Stomach (tissue), 9 donors: Measurements from ENCODE around the gene CD82. TPM values are rescaled to one million over a fixed set of nuclear protein-coding genes. Genes with fewer than 3 reads are reported as not detected.

Experiments used
- DNase-seq, 2 donors: peaks; one replicate each; pipeline versions ENCODE4 v3.0.0 to v3.0.0-alpha.2; 2013 to 2019
- H3K27ac ChIP-seq, 5 donors: fragments of 200-600 bp in 4 of 5; sonication (generic) in 4 of 5; one replicate each; pipeline ENCODE4 v1.5.1; 2013 to 2019; ENCODE audit warnings: mild to moderate bottlenecking in 1 of 5, moderate library complexity in 1 of 5
- H3K27me3 ChIP-seq, 3 donors: fragments of 200-600 bp; sonication (generic); one replicate each; pipeline ENCODE4 v1.5.1; 2017 to 2019; ENCODE audit warnings: mixed run types in 1 of 3
- H3K36me3 ChIP-seq, 4 donors: fragments of 200-600 bp; sonication (generic); 1 replicate in 3 of 4; 2 replicates in 1 of 4; pipeline ENCODE4 v1.5.1; 2016 to 2019
- H3K4me1 ChIP-seq, 4 donors: fragments of 200-600 bp; sonication (generic); one replicate each; pipeline ENCODE4 v1.5.1; 2016 to 2019
- H3K4me3 ChIP-seq, 4 donors: fragments of 200-600 bp; sonication (generic) in 3 of 4; one replicate each; pipeline ENCODE4 v1.5.1; 2016 to 2019; ENCODE audit warnings: mild to moderate bottlenecking in 1 of 4
- H3K9me3 ChIP-seq, 4 donors: fragments of 200-600 bp; sonication (generic); one replicate each; pipeline ENCODE4 v1.5.1; 2016 to 2019
- EP300 ChIP-seq: sonication (generic); formaldehyde crosslinking; IDR thresholded peaks from one replicate; pipeline ENCODE4 v1.6.1; 2017; ENCODE audit warnings: antibody characterized with exemption
- POLR2A ChIP-seq, 4 donors: fragments of 450-650 bp; IDR thresholded peaks; one replicate each; pipeline ENCODE4 v1.6.1; 2016; ENCODE audit warnings: antibody characterized with exemption in 4 of 4, control low read depth in 2 of 4, mild to moderate bottlenecking in 1 of 4, moderate library complexity in 1 of 4
- POLR2AphosphoS5 ChIP-seq, 3 donors: sonication (generic); formaldehyde crosslinking; IDR thresholded peaks; one replicate each; pipeline ENCODE4 v1.6.1; 2016; ENCODE audit warnings: antibody characterized with exemption in 3 of 3
- WGBS, 5 donors: extraction: QIAGEN DNeasy Blood & Tissue Kit in 3 of 5; methylation state at CpG; one replicate each; pipeline versions ENCODE4 v1.1.5 to v1.1.7; 2013 to 2018; 5-methylcytosine and 5-hydroxymethylcytosine counted together
- intact Hi-C: fragments of 100-400 bp; cut with DNase I; formaldehyde crosslinking; loops from one replicate; pipeline ENCODE4 v1.15.1; 2023; ENCODE audit warnings: low total_unique reads
- polyA plus RNA-seq, 3 donors: library from polyadenylated mRNA; stranded (reverse); fragments of 200-250 nt; gene quantifications; one replicate each; pipeline ENCODE4 v1.2.3, GENCODE V29; 2013
- total RNA-seq, 5 donors: library from RNA; depleted of rRNA; stranded (reverse); fragments of >200 nt; gene quantifications; one replicate each; pipeline versions ENCODE4 v1.1.0 to v1.2.3, GENCODE V29; 2014 to 2016
- TF ChIP-seq, protein P1 (sequence below), 7 experiments: fragments of 450-650 bp in 4 of 7; fragments of 200-600 bp in 3 of 7; sonication (generic) in 3 of 7; IDR thresholded peaks; one replicate each; pipeline ENCODE4 v1.5.1; 2016 to 2019; ENCODE audit warnings: antibody characterized with exemption in 7 of 7, control low read depth in 2 of 7, mild to moderate bottlenecking in 1 of 7
- donor health status: healthy with polysubstance abuse.
- donor health status: Bipolar disorder and iron deficiency.
- donor health status: healthy.

Gene CD82
- total and polyA plus RNA-seq, 8 donors, result 0.58 to 54.4 (median 25.3) TPM

- Histone ChIP-seq H3K27ac (peak overlapping the region in 3 of 5 donors; percentile 15 to 37 (median 36)), H3K4me3 (no peak overlapping the region), H3K9me3 (no peaks in the 10 kb centered on the region), H3K36me3 (peaks cover 12 to 54% (median 45%) of the 10 kb centered on the region in 4 donors), H3K27me3 (no peaks in the 10 kb centered on the region), H3K4me1 (peaks cover 11 to 77% (median 36%) of the 10 kb centered on the region in 4 donors)
- intact Hi-C loops, result no loop called here
- no peak for DNase-seq
- TF ChIP-seq EP300, result no peak
- TF ChIP-seq POLR2A (IDR thresholded peaks at IDR 0.05), result no peak
- no peak for TF ChIP-seq POLR2AphosphoS5 (IDR thresholded peaks at IDR 0.05)
- TF ChIP-seq, protein P1, sequence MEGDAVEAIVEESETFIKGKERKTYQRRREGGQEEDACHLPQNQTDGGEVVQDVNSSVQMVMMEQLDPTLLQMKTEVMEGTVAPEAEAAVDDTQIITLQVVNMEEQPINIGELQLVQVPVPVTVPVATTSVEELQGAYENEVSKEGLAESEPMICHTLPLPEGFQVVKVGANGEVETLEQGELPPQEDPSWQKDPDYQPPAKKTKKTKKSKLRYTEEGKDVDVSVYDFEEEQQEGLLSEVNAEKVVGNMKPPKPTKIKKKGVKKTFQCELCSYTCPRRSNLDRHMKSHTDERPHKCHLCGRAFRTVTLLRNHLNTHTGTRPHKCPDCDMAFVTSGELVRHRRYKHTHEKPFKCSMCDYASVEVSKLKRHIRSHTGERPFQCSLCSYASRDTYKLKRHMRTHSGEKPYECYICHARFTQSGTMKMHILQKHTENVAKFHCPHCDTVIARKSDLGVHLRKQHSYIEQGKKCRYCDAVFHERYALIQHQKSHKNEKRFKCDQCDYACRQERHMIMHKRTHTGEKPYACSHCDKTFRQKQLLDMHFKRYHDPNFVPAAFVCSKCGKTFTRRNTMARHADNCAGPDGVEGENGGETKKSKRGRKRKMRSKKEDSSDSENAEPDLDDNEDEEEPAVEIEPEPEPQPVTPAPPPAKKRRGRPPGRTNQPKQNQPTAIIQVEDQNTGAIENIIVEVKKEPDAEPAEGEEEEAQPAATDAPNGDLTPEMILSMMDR (IDR thresholded peaks at IDR 0.05), result no peak
- 71 to 90% (median 84%) methylated on average over 9 of the region's 9 CpGs for WGBS, 5 donors
These were observed 43.2 kb downstream of the CD82 start for GRCh38 chr11:44608651-44608990.

GRCh38 chr11:44608991-44609782 is 43.7 kb downstream of the CD82 start:
- intact Hi-C loops, result no loop called here
- Histone ChIP-seq H3K27ac (peak overlapping the region in 3 of 5 donors; percentile 15 to 37 (median 36)), H3K4me3 (no peak overlapping the region), H3K4me1 (peaks cover 11 to 77% (median 37%) of the 10 kb centered on the region in 4 donors), H3K27me3 (no peaks in the 10 kb centered on the region), H3K9me3 (no peaks in the 10 kb centered on the region), H3K36me3 (peaks cover 12 to 50% (median 43%) of the 10 kb centered on the region in 4 donors)
- WGBS, 5 donors, result 73 to 81% (median 80%) methylated on average over 10 to 11 of the region's 11 CpGs
- TF ChIP-seq EP300 (no peak), POLR2A (IDR thresholded peaks at IDR 0.05) (no peak), POLR2AphosphoS5 (IDR thresholded peaks at IDR 0.05) (no peak)
- TF ChIP-seq, protein P1 (IDR thresholded peaks at IDR 0.05), result no peak
- DNase-seq, result no peak

GRCh38 chr11:44609783-44610155 is 44.3 kb downstream of the CD82 start:
- intact Hi-C loops, result no loop called here
- TF ChIP-seq, protein P1 (IDR thresholded peaks at IDR 0.05), result no peak
- TF ChIP-seq EP300 (no peak), POLR2AphosphoS5 (IDR thresholded peaks at IDR 0.05) (no peak), POLR2A (IDR thresholded peaks at IDR 0.05) (no peak)
- no peak overlapping the region for H3K4me3 ChIP-seq
- no peak for DNase-seq
- H3K27ac ChIP-seq, result peak overlapping the region in 2 of 5 donors; percentile 15 to 37
- 73 to 86% (median 78%) methylated on average over 3 of the region's 3 CpGs for WGBS, 5 donors
- H3K27me3 ChIP-seq, result no peaks in the 10 kb centered on the region
- peaks cover 14 to 78% (median 36%) of the 10 kb centered on the region in 4 donors for H3K4me1 ChIP-seq
- no peaks in the 10 kb centered on the region for H3K9me3 ChIP-seq
- H3K36me3 ChIP-seq, result peaks cover 12 to 46% (median 41%) of the 10 kb centered on the region in 4 donors

DNA sequence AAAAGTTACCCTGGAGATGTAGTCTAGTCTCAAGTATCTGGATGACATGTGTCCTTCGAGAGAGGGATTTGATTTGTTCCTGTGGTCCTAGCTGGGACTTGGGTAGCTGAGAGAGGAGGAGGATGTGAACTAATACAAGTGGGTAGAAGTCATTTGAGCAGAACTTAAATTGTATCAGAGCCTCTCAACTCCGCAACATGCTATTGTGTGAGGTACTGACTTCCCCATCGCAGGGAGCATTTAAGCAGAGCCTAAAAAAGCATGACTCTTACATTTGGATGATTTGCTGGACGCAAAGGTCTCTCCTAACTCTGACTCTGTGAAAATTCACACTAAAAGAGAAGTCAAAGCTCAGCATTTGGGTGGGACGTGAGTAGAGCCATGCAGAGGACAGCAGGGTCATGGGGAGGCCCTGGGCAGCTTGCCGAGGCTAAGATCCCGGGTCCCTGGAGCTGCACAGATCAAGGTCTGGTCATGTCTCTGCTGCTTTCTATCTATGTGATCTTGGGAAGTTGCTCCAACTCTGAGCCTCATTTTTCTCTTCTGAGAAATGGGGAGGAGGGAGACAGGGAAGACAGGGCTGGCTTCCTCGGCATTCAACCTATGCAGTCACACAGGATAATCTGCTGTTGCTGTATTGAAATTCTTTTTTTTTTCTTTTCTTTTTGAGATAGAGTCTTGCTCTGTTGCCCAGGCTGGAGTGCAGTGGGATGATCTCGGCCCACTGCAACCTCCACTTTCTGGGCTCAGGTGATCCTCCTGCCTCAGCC is 44.9 kb downstream of the CD82 start:
- Histone ChIP-seq H3K36me3 (peaks cover 12 to 44% (median 39%) of the 10 kb centered on the region in 4 donors), H3K4me1 (peaks cover 20 to 84% (median 42%) of the 10 kb centered on the region in 4 donors), H3K27me3 (no peaks in the 10 kb centered on the region), H3K9me3 (no peaks in the 10 kb centered on the region), H3K4me3 (no peak overlapping the region), H3K27ac (no peak overlapping the region)
- DNase-seq, result no peak
- TF ChIP-seq EP300, result no peak
- TF ChIP-seq POLR2A (IDR thresholded peaks at IDR 0.05), result no peak
- TF ChIP-seq, protein P1 (IDR thresholded peaks at IDR 0.05), result no peak
- TF ChIP-seq POLR2AphosphoS5 (IDR thresholded peaks at IDR 0.05), result no peak
- intact Hi-C loops, result no loop called here
- WGBS, 5 donors, result 93 to 96% (median 95%) methylated on average over 9 of the region's 9 CpGs
